K562 (cell line): ENCODE results near the gene ADPGK.

ENCODE experiments used
- CSDE1 ChIP-seq, 2 experiments: fragments of 450-650 bp; IDR thresholded peaks; 2 replicates each; pipeline ENCODE4 v1.6.1; 2016; ENCODE audit warnings: mild to moderate bottlenecking in 1 of 2
- CTCFL ChIP-seq: IDR thresholded peaks from 2 replicates; pipeline ENCODE4 v1.6.1; 2011; ENCODE audit warnings: borderline replicate concordance, low read depth, mild to moderate bottlenecking, moderate library complexity, low read length; ENCODE audit not compliant: insufficient read depth, poor library complexity, severe bottlenecking
- JUNB ChIP-seq: fragments of 450-650 bp; formaldehyde crosslinking; conservative IDR thresholded peaks from 2 replicates; pipeline ENCODE4 v1.4.0; 2020; ENCODE audit warnings: mild to moderate bottlenecking
- JUND ChIP-seq, 2 experiments: IDR thresholded peaks; 2 replicates in 1 of 2; 3 replicates in 1 of 2; pipeline ENCODE4 v1.6.1; 2011; ENCODE audit warnings: borderline replicate concordance in 2 of 2, low read depth in 2 of 2, low read length in 2 of 2, improper control_type of control experiment in 1 of 2, missing biosample characterization in 1 of 2, missing genetic modification characterization in 1 of 2, missing genetic modification reagents in 1 of 2
- MCM2 ChIP-seq: fragments of 450-650 bp; IDR thresholded peaks from 2 replicates; pipeline ENCODE4 v1.6.1; 2017; ENCODE audit warnings: low read depth, mild to moderate bottlenecking
- POLR2H ChIP-seq: IDR thresholded peaks from 2 replicates; pipeline ENCODE4 v1.6.1; 2016; ENCODE audit warnings: missing genetic modification characterization, low read depth, mild to moderate bottlenecking, control low read depth, missing compliant biosample characterization, moderate library complexity
- RB1 ChIP-seq: fragments of 450-650 bp; IDR thresholded peaks from 2 replicates; pipeline ENCODE4 v1.6.1; 2017; ENCODE audit warnings: low read depth, mild to moderate bottlenecking

GRCh38 chr15:72803006-72803405 lies 19.4 kb upstream of the ADPGK start:
- TF ChIP-seq CSDE1 (IDR thresholded peaks at IDR 0.05) (no peak), CTCFL (no peak), POLR2H (tag) (no peak), JUNB (CRISPR knock-in tag) (no peak), MCM2 (no peak), RB1 (no peak), JUND (IDR thresholded peaks at IDR 0.05; ENCODE audit: borderline replicate concordance, low read depth, low read length) (no peak), JUND (tag; IDR thresholded peaks at IDR 0.05; ENCODE audit: borderline replicate concordance, low read depth, low read length) (no peak)
